Fibroblast of skin of left biceps (primary cell): ENCODE data around the gene QRFPR.
A peak's percentile ranks its signal among the peaks of the same experiment; 100 is the strongest.
"Not testable (repeated sequence)": the region's sequence is repeated elsewhere in the genome, so short reads cannot be mapped to it uniquely, and the experiment has no call there.

Source experiments
- DNase-seq, 2 experiments: peaks; one replicate each; pipeline ENCODE4 v3.0.0-alpha.2; 2013; ENCODE audit warnings: low read depth in 2 of 2

QRFPR gene

DNA sequence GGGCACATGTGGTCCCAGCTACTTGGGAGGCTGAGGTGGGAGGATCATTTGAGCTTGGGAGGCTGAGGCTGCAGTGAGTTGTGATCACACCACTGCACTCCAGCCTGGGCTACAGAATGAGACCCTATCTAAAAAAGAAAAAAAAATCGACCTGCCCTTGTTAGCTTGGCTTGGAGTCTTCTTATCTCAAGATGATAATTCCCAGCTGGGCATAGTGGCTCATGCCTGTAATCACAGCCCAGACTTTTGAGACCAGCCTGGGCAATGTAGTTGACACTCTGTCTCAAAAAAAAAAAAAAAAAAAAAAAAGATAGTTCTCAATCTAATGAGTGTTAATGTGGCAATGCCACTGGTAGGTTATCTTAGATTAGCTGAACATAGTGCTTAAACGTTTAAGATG lies 41.0 kb downstream of the QRFPR start:
- DNase-seq = no peak

DNA sequence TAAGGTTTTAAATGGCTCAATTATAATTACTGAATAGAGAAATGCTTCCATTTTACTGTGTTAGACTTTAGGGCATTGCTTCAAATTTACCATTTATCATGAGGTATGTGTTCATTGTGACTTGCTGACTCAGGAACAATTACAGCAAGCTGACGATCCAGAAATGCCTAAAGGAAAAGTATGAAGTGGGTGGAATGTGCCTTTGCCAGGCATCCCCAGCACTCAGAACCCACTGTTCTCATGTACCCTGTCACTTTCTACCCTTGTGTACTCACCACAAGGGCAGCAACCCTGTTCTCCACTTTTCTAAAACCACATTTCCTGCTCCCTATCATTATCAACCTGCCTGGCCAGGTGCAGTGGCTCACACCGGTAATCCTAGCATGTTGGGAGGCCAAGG lies 41.5 kb downstream of the QRFPR start:
- no peak for DNase-seq

DNA sequence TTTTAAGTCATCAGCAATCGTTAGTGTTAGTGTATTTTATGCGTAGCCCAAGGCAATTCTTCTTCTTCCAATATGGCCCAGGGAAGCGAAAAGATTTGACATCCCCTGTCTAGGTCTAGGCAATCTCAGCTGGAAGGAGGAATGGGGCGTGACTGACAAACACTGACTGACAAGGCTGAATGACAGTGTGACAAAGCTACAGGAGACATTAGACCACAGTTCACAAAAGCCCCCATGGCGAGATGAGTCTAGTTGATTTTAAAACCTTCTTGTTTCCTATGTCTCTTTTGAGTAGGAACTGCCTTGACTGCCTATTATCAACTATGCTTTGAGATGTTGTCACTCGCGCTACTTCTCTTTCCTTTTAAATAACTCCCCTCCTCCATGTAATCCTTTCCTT lies 42.3 kb downstream of the QRFPR start:
- DNase-seq = no peak

DNA sequence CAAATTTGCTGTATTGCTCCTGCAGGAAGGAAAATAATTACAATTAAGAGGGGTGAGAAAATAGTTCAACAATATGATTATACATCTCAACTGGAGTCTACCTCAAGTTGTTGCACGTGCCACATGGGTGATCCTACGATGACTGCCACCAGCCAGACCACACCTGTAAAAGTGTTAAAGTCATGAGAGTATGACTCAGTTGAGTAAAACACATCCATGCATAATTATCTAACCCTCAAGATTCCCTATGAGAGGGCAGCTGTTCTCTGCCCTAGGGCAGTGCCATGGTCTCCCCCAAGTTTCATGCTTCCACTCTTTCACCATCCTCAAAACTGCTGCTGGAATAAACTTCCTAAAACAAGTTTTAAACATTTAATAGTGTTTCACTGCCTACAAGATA lies 44.1 kb downstream of the QRFPR start:
- no peak for DNase-seq

DNA sequence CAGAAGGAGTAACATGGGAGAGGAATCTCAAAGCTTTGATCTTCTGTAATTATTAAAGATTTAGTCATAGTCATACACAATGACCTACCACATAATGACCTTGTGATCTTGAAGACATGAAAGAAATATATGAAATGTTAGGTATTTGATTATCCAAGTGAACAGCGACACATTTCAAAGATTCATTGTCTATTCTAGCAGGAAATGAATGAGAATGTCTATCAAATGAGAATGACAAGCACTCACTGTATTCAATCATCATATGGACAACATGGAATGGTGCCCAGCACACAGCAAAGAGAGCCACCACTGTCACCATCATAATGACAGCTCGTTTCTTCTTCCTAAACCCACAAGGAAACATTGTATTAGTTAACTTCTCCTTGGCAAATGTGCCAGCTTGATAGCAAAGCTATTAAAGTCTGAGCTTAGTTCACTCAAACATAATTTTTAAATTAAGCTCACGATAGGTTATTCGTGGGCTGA lies 50.6 kb downstream of the QRFPR start:
- no peak for DNase-seq

DNA sequence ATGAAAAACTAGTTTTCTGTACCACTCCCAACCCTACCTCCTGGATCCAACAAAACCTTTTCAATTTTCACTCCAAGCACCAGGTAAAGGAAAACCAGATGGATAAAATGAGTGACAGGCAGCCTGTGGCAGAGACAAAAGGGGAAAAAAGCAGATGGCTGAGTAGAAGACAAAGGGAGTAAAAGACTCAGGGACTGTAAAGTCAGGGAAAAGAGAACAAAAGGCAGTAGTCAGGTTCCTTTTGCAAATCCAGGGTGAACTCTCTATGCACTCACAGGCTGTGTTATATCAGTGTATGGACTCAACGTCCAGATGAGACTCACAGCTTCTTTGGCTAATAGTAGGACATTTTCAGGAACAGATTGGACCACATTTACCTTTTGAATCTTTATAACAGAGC lies 54.2 kb downstream of the QRFPR start:
- DNase-seq = no peak

DNA sequence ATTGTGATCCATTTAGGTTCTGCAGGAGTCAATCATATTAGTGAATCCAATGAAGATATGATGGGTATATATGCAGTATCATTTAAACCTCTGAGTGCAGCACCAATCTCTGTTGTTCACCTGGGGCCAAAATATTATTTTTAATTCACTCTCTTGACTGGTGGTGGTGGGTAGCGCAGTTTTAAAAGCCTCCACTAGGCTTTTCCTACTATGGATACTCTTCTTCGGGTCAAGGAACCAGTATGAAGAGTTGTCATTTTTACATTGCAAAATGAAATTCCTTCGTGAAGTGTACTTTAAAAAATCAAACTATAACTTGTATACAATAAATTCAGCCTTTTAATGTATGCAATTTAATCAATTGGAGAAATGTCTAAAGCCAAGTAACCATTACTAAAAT lies 56.5 kb downstream of the QRFPR start:
- no peak for DNase-seq

DNA sequence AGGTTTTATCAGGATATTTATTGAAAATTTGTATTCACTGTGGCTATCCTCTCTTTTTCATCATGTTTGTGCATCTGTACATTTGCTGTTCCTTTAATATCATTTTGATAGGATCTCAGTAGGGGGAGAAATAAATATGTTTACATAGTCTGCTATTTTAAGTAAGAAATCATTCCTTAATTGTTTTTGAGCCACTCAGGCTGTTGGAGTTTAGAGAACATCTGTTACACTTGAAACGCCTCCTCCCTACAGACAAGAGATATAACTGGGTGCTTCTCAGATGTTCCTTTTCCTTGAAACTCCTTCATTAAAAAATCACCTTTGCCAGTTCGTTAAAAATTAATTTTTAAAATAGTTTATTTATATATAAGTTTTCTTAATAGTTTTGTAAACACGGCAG lies 59.4 kb downstream of the QRFPR start:
- DNase-seq = no peak

DNA sequence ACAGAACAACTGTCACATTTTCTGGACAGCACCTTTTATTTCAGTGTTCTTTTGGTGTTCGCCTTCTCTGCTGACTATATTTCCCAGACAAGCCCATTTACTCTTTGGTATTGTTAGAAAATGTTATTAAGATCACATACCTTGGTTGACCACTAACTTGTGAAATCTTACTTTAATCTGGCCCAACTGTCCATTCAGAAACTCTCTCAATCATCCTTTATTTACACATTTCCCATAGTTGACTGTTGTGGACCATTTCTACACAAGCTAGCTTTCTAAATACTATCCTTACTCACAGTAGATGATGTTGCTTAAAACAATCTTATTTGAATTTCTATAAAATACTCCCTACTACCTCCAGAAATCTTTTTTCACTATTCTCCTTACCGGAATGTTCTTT lies 64.7 kb downstream of the QRFPR start:
- no peak for DNase-seq

DNA sequence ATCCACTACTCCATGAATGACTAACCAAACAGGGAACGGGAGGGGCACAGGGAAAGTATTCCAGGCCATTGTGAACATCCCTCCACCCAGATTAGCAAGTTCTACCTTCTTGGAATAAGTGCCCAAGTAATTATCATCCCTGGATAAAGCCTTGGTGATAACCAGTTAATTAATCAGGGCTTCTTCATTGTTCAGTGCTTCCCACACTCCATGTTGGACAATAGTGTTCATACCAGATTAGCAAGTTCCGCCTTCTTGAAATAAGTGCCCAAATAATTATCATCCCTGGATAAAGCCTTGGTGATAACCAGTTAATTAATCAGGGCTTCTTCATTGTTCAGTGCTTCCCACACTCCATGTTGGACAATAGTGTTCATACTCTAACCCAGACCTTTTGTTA lies 67.4 kb downstream of the QRFPR start:
- not testable (repeated sequence) for DNase-seq

DNA sequence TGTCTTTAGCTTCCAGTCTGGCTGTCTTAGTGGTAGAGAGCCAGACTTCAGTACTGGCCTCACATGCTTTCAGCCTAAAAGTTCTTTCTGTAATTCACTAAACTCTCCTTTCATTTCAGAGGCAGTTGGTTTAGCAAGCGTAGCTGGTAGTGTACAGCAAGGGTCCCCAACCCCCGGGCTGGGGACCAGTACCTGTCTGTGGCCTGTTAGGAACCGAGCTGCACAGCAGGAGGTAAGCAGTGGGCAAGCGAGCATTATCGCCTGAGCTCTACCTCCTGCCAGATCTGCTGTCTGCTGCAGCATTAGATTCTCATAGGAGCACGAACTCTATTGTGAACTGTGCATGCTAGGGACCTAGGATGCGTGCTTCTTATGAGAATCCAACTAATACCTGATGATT lies 72.0 kb downstream of the QRFPR start:
- no peak for DNase-seq

DNA sequence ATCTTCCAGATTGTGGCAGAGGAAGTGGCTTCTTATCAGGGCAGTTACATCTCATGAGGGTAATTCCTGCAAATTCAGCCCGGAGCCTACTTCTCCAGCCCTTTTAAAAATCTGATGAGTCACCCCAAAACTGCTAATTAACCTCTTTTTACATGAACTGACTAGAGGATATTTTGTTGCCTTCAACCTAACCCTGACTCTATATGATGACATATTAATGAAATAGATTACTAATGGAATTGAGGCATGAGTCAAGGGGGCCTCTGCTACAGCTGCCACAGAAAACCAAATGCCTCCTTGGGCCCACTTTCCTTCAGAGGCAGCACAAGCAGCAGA lies 72.5 kb downstream of the QRFPR start:
- DNase-seq = no peak

DNA sequence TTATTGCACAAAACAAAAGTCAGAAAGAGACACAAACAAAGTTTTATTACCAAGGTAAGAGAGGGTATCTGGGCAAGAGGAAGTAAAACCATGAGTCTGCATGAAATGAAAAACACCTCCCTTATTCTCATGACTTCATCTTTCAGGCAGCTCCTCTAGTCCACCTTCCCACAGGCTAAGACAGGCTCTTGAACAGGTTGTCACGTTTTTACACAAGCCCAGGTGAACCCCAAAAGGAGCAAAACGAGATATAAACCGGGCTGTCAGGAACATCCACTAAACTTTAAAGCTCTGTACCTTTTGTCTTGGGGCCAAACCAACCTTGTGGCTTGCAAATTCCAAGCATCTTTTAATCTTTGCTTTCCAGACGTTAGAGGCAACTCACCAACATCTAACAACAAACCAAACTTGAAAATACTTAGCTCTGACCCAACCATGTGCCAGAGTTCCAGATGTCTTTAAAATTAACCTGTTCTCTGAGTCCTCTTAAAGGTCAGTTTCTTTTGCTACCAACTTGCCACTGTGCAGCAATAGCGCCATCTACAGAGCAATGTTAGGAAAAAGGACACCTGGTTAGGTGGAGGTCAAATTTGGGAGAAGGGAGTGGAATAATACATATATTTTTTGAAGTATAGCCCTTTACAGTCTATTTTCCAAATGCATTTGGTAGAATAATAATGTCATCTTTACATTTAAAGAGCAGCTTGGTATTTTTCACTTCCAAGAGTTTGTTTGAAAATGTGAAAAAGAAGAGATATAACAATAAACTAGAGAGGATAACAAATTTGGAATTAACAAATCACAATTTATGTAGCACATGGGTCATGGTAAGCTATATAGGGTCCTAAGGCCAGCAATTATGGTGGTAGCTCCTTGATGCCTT lies 73.1 kb downstream of the QRFPR start:
- peak; percentile 9 to 13 for DNase-seq

DNA sequence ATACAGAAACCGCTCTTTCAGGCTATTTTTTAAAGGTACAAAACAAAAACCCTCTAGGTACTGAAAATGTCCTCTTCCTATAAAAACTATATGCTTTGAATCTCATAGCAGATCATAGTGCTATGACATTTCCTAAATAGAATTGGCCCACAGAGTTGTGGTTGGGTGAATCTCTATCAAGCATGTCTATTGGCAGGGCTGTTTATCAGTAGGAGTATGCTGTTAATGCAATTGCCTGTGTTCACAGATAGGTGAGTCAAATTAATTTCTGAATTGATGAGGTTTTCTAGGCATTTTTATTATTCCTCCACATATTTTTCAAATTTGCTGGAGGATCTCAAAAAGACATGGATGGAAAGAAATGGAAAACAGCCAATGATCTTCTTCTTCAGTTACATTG lies 73.9 kb downstream of the QRFPR start:
- DNase-seq = no peak

DNA sequence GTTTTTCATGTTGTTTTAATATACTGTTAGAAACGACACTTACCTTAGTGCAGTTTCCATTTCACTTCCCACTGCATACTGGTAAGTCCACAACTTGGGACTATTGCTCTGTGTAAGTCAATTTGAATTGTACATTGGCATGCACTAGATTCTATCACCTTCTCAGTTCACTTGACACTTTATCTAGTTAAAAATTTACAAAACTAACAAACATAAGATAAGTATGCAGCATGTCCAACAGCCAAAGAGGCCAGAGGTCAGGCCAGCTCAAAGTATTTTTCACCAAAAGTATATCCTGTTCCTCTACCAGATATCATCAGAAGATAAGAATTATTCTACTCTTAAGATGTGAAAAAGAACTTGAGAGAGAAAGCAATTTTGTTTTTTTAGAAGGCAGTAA lies 75.9 kb downstream of the QRFPR start:
- DNase-seq = no peak

DNA sequence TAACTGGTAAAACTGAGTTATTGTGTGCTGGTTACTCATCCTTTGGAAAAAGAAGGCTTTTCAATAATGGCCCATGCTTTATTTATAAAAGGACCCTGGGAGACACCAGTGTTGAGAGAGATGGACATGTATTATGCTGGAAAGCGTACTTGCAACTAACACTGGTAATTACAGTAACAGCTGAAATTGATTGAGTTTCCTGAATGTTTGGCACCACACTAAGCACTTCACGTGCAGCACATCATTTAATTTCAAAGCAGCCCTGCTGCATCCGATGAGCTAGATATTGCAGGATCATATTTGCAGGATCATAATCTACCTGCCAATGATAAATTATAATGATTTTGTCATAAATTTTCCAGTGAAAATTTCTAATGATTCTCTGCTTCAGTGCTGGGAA lies 81.5 kb downstream of the QRFPR start:
- no peak for DNase-seq

DNA sequence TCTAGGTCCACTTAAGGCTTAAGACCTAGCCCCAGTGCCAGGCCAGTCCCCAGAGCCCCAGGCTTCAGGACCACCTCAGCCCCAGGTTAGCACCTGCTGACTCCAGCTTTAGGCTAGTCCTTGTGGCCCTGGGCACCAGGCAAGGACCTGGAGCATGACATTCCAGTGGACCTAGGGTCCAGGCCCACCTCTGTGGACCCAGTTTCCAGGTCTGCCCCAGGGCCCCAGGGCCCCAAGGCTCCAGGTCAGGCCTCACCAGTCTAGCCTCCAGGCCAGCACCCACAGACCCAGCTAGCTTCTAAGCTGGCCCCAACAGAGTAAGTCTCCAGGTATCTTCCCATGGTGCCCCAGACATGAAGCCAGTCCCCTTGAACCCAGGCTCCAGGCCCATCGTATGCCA lies 97.5 kb downstream of the QRFPR start:
- no peak for DNase-seq

DNA sequence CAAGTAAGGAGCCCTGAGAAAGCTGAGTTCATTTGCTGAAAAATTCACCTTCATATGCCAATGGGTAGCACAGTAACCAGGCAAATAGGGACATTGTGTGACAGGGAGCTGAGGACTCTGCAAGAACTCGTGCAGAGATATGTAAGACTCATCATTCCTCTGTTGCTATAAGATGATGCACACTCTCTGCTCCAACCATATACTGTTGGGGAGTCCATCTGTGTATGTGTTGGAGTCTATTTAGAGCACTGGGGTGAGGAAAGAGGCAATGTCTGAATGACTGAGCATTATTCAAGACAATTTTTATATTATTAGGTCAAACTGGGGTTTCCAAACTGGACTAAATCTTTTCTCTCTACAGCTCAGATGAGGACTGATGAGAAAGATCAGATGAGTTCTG lies 100.4 kb downstream of the QRFPR start:
- no peak for DNase-seq

DNA sequence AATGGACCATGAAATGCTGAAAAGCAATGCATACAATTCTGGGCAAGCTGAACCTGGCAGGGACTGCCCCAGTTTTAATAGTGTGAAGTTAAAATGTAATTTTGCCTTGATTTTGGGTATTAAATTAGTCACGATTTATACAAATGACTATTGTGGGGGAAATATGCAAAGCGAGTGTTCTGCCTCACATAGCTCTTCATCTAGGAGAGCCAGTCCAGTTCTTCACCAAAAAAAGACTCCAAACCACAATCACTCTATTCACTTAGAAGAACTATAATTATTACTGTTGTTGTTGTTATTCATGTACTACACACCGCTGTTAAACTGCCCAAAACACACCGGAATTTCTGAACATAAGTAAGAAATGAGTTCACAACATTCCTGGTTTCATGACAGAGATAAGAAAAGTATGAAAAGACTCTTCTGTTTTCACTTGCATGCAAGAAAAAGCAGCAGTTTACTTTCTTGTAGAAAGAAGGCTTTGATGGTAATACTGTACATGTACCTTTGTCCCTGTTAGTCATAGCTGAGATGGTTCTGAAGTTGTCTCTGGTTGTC lies 101.9 kb downstream of the QRFPR start:
- DNase-seq = no peak
